ENCODE data around the gene FRMPD4. TPM values are rescaled to one million over a fixed set of nuclear protein-coding genes. Genes with fewer than 3 reads are reported as not detected.

FRMPD4 gene
- total RNA-seq, 1 experiment from 2014 or later: not detected

DNA sequence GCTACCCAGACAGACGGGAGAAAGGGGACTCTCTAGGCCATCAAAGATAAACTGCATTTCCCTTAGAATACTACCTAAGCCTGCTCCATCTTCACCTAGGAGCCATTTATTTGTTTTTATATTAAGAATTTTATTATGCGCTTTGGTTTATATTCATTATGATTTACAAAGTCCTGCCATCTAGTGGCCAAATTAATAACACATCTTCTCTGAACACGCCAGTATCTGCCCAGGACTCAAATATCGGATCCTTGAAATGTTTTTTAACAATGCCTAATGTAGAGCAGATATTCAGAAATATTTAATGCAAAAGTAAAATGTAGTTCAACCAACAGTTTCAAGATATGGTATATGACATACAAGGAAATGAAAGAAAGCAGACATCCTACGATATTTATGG, 632.2 kb downstream of the FRMPD4 start:
- peak; percentile 28 for DNase-seq (ENCODE audit: low spot score)
- in situ Hi-C loops (cut with HindIII; ENCODE audit: low sequenced_read_pairs): no loop called here

DNA sequence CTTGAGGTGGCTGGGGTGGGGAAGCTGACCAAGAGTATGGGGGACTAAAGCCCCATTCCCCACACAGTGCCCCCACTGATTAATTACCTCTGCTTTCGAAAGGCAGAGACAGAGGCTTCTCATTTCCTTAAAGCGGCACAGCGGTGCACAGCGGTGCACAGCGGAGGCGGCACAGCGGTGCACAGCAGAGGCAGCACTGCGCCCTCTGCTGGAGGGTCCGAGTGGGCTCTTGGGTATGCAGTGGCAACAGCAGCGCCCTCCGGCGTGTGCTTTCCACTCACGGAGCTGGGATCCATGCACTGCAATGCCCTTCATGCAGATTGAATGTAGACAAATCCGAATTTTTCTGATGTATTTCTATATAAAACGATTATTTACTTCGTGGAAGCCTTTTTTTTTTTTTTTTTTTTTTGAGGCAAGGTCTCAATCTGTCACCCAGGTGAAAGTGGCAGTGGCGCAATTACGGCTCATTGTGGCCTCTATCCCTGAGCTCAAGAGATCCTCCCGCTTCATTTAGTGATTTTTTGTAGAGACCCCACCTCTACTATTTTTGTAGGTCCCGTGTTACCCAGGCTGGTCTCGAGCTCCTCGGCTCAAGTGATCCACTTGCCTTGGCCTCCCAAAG, 633.3 kb downstream of the FRMPD4 start:
- in situ Hi-C loops (cut with HindIII; ENCODE audit: low sequenced_read_pairs): no loop called here

More for the DNA sequence above, 633.3 kb downstream of the FRMPD4 start:
- DNase-seq (ENCODE audit: low spot score): no peak
